ENCODE results near the gene CLDN14. TPM values are rescaled to one million over a fixed set of nuclear protein-coding genes. Genes with fewer than 3 reads are reported as not detected.

CLDN14 gene
- not detected in 2 replicates for total RNA-seq

GRCh38 chr21:36479415-36480402 is at the start of gene CLDN14:
CLDN14 (minus strand) TSS chr21:36480122; CDS start chr21:36461695, 18,427 bp downstream.

Other genes starting within 250 kb of the CLDN14 start
- gene MORC3, start 159.9 kb downstream of the CLDN14 start, total RNA-seq = 28.7 and 42.7 TPM in 2 replicates
- 1.9 and 2.3 TPM in 2 replicates for gene CHAF1B, start 94.7 kb downstream of the CLDN14 start, total RNA-seq
- 0.24 and 7.3 TPM in 2 replicates for gene SIM2, start 219.0 kb upstream of the CLDN14 start, total RNA-seq